IPS DF 4.7 (cell line): ENCODE data around the gene CHST1.

Source experiments
- DNase-seq: peaks from one replicate; pipeline ENCODE4 v3.0.0-alpha.2; 2013; ENCODE audit warnings: low spot score; ENCODE audit errors: extremely low read depth

CHST1 gene

GRCh38 chr11:45646275-45646927 lies 19.0 kb downstream of the CHST1 start:
- no peak for DNase-seq

- DNase-seq = no peak
Observed at GRCh38 chr11:45644981-45645889, 20.2 kb downstream of the CHST1 start.

GRCh38 chr11:45643598-45644260 lies 21.7 kb downstream of the CHST1 start:
- DNase-seq = no peak

- no peak for DNase-seq
Observed at GRCh38 chr11:45641961-45642360, 23.5 kb downstream of the CHST1 start.

- no peak for DNase-seq
Observed at GRCh38 chr11:45638051-45638450, 27.4 kb downstream of the CHST1 start.

GRCh38 chr11:45635907-45636306 lies 29.5 kb downstream of the CHST1 start:
- no peak for DNase-seq

GRCh38 chr11:45625611-45626010 lies 39.8 kb downstream of the CHST1 start:
- no peak for DNase-seq

- DNase-seq = no peak
Observed at GRCh38 chr11:45624095-45624494, 41.3 kb downstream of the CHST1 start.

GRCh38 chr11:45622861-45623260 lies 42.6 kb downstream of the CHST1 start:
- no peak for DNase-seq

GRCh38 chr11:45622283-45622682 lies 43.1 kb downstream of the CHST1 start:
- no peak for DNase-seq

GRCh38 chr11:45621588-45621987 lies 43.8 kb downstream of the CHST1 start:
- no peak for DNase-seq

GRCh38 chr11:45620243-45620642 lies 45.2 kb downstream of the CHST1 start:
- no peak for DNase-seq

- DNase-seq = no peak
Observed at GRCh38 chr11:45618897-45619296, 46.5 kb downstream of the CHST1 start.

GRCh38 chr11:45617871-45618601 lies 47.4 kb downstream of the CHST1 start:
- no peak for DNase-seq

- no peak for DNase-seq
Observed at GRCh38 chr11:45616802-45617549, 48.4 kb downstream of the CHST1 start.

- DNase-seq = no peak
Observed at GRCh38 chr11:45615182-45615792, 50.1 kb downstream of the CHST1 start.

GRCh38 chr11:45614196-45614828 lies 51.1 kb downstream of the CHST1 start:
- DNase-seq = no peak

- DNase-seq = no peak
Observed at GRCh38 chr11:45610627-45611026, 54.8 kb downstream of the CHST1 start.

GRCh38 chr11:45609902-45610301 lies 55.5 kb downstream of the CHST1 start:
- no peak for DNase-seq

GRCh38 chr11:45609337-45609736 lies 56.1 kb downstream of the CHST1 start:
- DNase-seq = no peak
